H1 (cell line): ENCODE data around the gene SPTBN1. TPM values are rescaled to one million over a fixed set of nuclear protein-coding genes. Genes with fewer than 3 reads are reported as not detected.

Experiments used
- CTCF ChIA-PET: fragments of 300-600 bp; sonication (Branson Sonifier 250); formaldehyde crosslinking; loops from one replicate; lab custom pipeline; 2021; ENCODE audit not compliant: partially characterized antibody; lab: Charles Lee
- POLR2A ChIA-PET: fragments of 300-600 bp; sonication (Branson Sonifier 250); formaldehyde crosslinking; loops from one replicate; lab custom pipeline; 2021; ENCODE audit warnings: inconsistent platforms; ENCODE audit not compliant: partially characterized antibody; lab: Charles Lee
- DNase-seq, 2 experiments: peaks; one replicate each; pipeline versions ENCODE4 v3.0.0 to v3.0.0-alpha.2; 2010 to 2022; ENCODE audit warnings: low spot score in 2 of 2, low read depth in 1 of 2, mixed read lengths in 1 of 2
- FAIRE-seq: peaks from 2 replicates; lab custom pipeline; 2011; peaks lifted over from hg19 to GRCh38; lab: Jason Lieb, UNC
- H2AFZ ChIP-seq: 2 replicates; pipeline ENCODE4 v1.8.1; 2012; ENCODE audit warnings: low read length, inconsistent platforms
- H2AK5ac ChIP-seq: 2 replicates; pipeline ENCODE4 v1.6.1; 2013; ENCODE audit warnings: low read depth, low read length
- H2BK120ac ChIP-seq: replicated peaks from 2 replicates; pipeline ENCODE3; 2013; ENCODE audit warnings: low read depth, low read length, inconsistent platforms
- H2BK12ac ChIP-seq: 2 replicates; pipeline ENCODE4 v1.6.1; 2013; ENCODE audit warnings: low read depth, low read length
- H2BK15ac ChIP-seq: 2 replicates; pipeline ENCODE4 v1.6.1; 2013; ENCODE audit warnings: low read length
- H2BK20ac ChIP-seq: 2 replicates; pipeline ENCODE4 v1.6.1; 2013; ENCODE audit warnings: low read length
- H2BK5ac ChIP-seq: 2 replicates; pipeline ENCODE4 v1.6.1; 2013; ENCODE audit warnings: low read depth, low read length
- H3K14ac ChIP-seq: 2 replicates; pipeline ENCODE4 v1.6.1; 2013; ENCODE audit warnings: inconsistent platforms; ENCODE audit not compliant: insufficient read length
- H3K18ac ChIP-seq: 2 replicates; pipeline ENCODE4 v1.6.1; 2013; ENCODE audit warnings: low read length; ENCODE audit errors: extremely low read depth
- H3K23ac ChIP-seq: 2 replicates; pipeline ENCODE4 v1.6.1; 2013; ENCODE audit warnings: inconsistent platforms; ENCODE audit not compliant: insufficient read length
- H3K23me2 ChIP-seq: 2 replicates; pipeline ENCODE4 v1.6.1; 2013; ENCODE audit warnings: low read depth, low read length
- H3K27ac ChIP-seq: 2 replicates; pipeline ENCODE4 v1.6.1; 2011; ENCODE audit warnings: low read depth, low read length, inconsistent platforms
- H3K27me3 ChIP-seq, 4 experiments: replicated peaks in 1 of 4; 1 replicate in 1 of 4; 2 replicates in 3 of 4; pipeline versions ENCODE4 v1.6.1 to v1.8.1; 2011 to 2013; ENCODE audit warnings: low read length in 3 of 4, mild to moderate bottlenecking in 3 of 4, inconsistent platforms in 2 of 4, mixed read lengths in 2 of 4, moderate library complexity in 1 of 4; ENCODE audit not compliant: control insufficient read depth in 3 of 4, insufficient read depth in 3 of 4; ENCODE audit errors: extremely low read depth in 1 of 4
- H3K36me3 ChIP-seq, 4 experiments: 2 replicates each; pipeline versions ENCODE4 v1.6.1 to v1.8.1; 2011 to 2013; ENCODE audit warnings: mild to moderate bottlenecking in 4 of 4, low read length in 3 of 4, moderate library complexity in 2 of 4, control low read depth in 1 of 4, inconsistent platforms in 1 of 4; ENCODE audit not compliant: insufficient read depth in 4 of 4, control insufficient read depth in 2 of 4
- H3K4ac ChIP-seq: replicated peaks from 2 replicates; pipeline ENCODE3; 2013; ENCODE audit warnings: low read length, low read depth, mixed read lengths, inconsistent platforms; ENCODE audit not compliant: insufficient read length
- H3K4me1 ChIP-seq, 4 experiments: replicated peaks in 1 of 4; 1 replicate in 1 of 4; 2 replicates in 3 of 4; pipeline versions ENCODE4 v1.6.1 to v1.8.1; 2011 to 2013; ENCODE audit warnings: low read length in 3 of 4, inconsistent platforms in 2 of 4, mixed read lengths in 1 of 4; ENCODE audit not compliant: insufficient read depth in 4 of 4, control insufficient read depth in 3 of 4
- H3K4me2 ChIP-seq, 2 experiments: 2 replicates each; pipeline versions ENCODE4 v1.6.1 to v1.8.1; 2011 to 2013; ENCODE audit warnings: low read depth in 2 of 2, low read length in 2 of 2, control low read depth in 1 of 2, inconsistent platforms in 1 of 2, mild to moderate bottlenecking in 1 of 2; ENCODE audit not compliant: insufficient read depth in 1 of 2
- H3K4me3 ChIP-seq, 4 experiments: fragments of 200-600, 300-600 bp in 1 of 4; sonication (generic), shearing (Covaris generic), sonication (Bioruptor Twin) in 1 of 4; 2 replicates each; pipeline versions ENCODE4 v1.5.1 to v1.8.1; 2011 to 2016; ENCODE audit warnings: low read length in 4 of 4, low read depth in 3 of 4, control low read depth in 2 of 4, inconsistent platforms in 2 of 4, mild to moderate bottlenecking in 2 of 4, mixed read lengths in 1 of 4, moderate library complexity in 1 of 4; ENCODE audit not compliant: insufficient read depth in 2 of 4; ENCODE audit errors: extremely low read depth in 1 of 4
- H3K56ac ChIP-seq: replicated peaks from 2 replicates; pipeline ENCODE3; 2013; ENCODE audit warnings: low read depth, mild to moderate bottlenecking, mixed read lengths, low read length, inconsistent platforms; ENCODE audit not compliant: insufficient read length
- H3K79me1 ChIP-seq: 2 replicates; pipeline ENCODE4 v1.6.1; 2013; ENCODE audit warnings: low read depth, low read length, control low read depth
- H3K79me2 ChIP-seq, 2 experiments: 2 replicates each; pipeline versions ENCODE4 v1.6.1 to v1.8.1; 2012 to 2013; ENCODE audit warnings: low read length in 2 of 2, mild to moderate bottlenecking in 2 of 2, inconsistent platforms in 1 of 2; ENCODE audit not compliant: insufficient read depth in 2 of 2, control insufficient read depth in 1 of 2
- H3K9ac ChIP-seq, 4 experiments: replicated peaks in 1 of 4; 1 replicate in 1 of 4; 2 replicates in 3 of 4; pipeline versions ENCODE4 v1.6.1 to v1.8.1; 2011 to 2013; ENCODE audit warnings: low read depth in 3 of 4, low read length in 3 of 4, control low read depth in 2 of 4, mild to moderate bottlenecking in 2 of 4, moderate library complexity in 2 of 4, inconsistent platforms in 1 of 4; ENCODE audit errors: extremely low read depth in 1 of 4
- H3K9me3 ChIP-seq, 2 experiments: 2 replicates each; pipeline versions ENCODE4 v1.6.1 to v1.8.1; 2012 to 2013; ENCODE audit warnings: mild to moderate bottlenecking in 2 of 2, moderate library complexity in 2 of 2, control low read depth in 1 of 2, inconsistent platforms in 1 of 2, low read depth in 1 of 2, low read length in 1 of 2, mixed read lengths in 1 of 2; ENCODE audit not compliant: insufficient read depth in 2 of 2
- H4K20me1 ChIP-seq, 2 experiments: replicated peaks in 1 of 2; 2 replicates each; pipeline versions ENCODE3 to v1.8.1; 2011 to 2013; ENCODE audit warnings: inconsistent platforms in 2 of 2, low read length in 2 of 2, mild to moderate bottlenecking in 1 of 2; ENCODE audit not compliant: insufficient read depth in 2 of 2, control insufficient read depth in 1 of 2
- H4K5ac ChIP-seq: 2 replicates; pipeline ENCODE4 v1.6.1; 2013; ENCODE audit warnings: low read length, low read depth, mixed read lengths, inconsistent platforms; ENCODE audit not compliant: insufficient read length
- H4K8ac ChIP-seq: 2 replicates; pipeline ENCODE4 v1.8.0; 2013; ENCODE audit warnings: mild to moderate bottlenecking, moderate library complexity, low read length, inconsistent platforms; ENCODE audit not compliant: insufficient read depth; ENCODE audit errors: extremely low read depth
- H4K91ac ChIP-seq: replicated peaks from 2 replicates; pipeline ENCODE3; 2013; ENCODE audit warnings: low read length, mixed read lengths, inconsistent platforms; ENCODE audit not compliant: insufficient read length
- BRCA1 ChIP-seq: IDR thresholded peaks from 2 replicates; pipeline ENCODE4 v1.6.1; 2012; ENCODE audit warnings: low read depth, low read length, improper control_type of control experiment
- EP300 ChIP-seq, 2 experiments: IDR thresholded peaks; 1 replicate in 1 of 2; 2 replicates in 1 of 2; pipeline ENCODE4 v1.6.1; 2011 to 2012; ENCODE audit warnings: low read depth in 2 of 2, low read length in 2 of 2, mild to moderate bottlenecking in 2 of 2, borderline replicate concordance in 1 of 2, inconsistent platforms in 1 of 2, moderate library complexity in 1 of 2
- POU5F1 ChIP-seq: IDR thresholded peaks from 2 replicates; pipeline ENCODE4 v1.6.1; 2011; ENCODE audit warnings: low read depth, mild to moderate bottlenecking, low read length, moderate library complexity
- RAD21 ChIP-seq, 2 experiments: IDR thresholded peaks in 1 of 2; conservative IDR thresholded peaks in 1 of 2; 2 replicates each; pipeline ENCODE4 v1.6.1; 2011; ENCODE audit warnings: low read depth in 2 of 2, low read length in 2 of 2, improper control_type of control experiment in 1 of 2, inconsistent platforms in 1 of 2, mild to moderate bottlenecking in 1 of 2, moderate library complexity in 1 of 2
- SIX5 ChIP-seq: IDR thresholded peaks from 2 replicates; pipeline ENCODE4 v1.6.1; 2011; ENCODE audit warnings: mild to moderate bottlenecking, low read depth, low read length
- TBP ChIP-seq: IDR thresholded peaks from 2 replicates; pipeline ENCODE4 v1.6.1; 2011; ENCODE audit warnings: low read depth, low read length, improper control_type of control experiment
- TCF12 ChIP-seq: IDR thresholded peaks from 2 replicates; pipeline ENCODE4 v1.6.1; 2011; ENCODE audit warnings: low read depth, mild to moderate bottlenecking, low read length
- TEAD4 ChIP-seq: IDR thresholded peaks from 2 replicates; pipeline ENCODE4 v1.6.1; 2012; ENCODE audit warnings: low read depth, low read length, inconsistent platforms, mixed read lengths
- WGBS, 2 experiments: shearing (Covaris generic) in 1 of 2; methylation state at CpG; one replicate each; pipeline versions ENCODE4 v1.1.6 to v1.1.7; 2013 to 2015; ENCODE audit warnings: low lambda C conversion rate in 2 of 2, mixed read lengths in 2 of 2, inconsistent platforms in 1 of 2, low coverage in 1 of 2, missing lambda C conversion rate in 1 of 2; ENCODE audit not compliant: insufficient replicate concordance in 2 of 2, insufficient coverage in 1 of 2, insufficient read length in 1 of 2; ENCODE audit errors: extremely low coverage in 1 of 2, missing lambda C conversion rate in 1 of 2; 5-methylcytosine and 5-hydroxymethylcytosine counted together
- polyA plus RNA-seq, 7 experiments: library from polyadenylated mRNA; depleted of rRNA in 3 of 7; stranded (reverse) in 5 of 7; unstranded in 2 of 7; fragments of >200 nt in 5 of 7; fragments of 200-250 nt in 2 of 7; gene quantifications; 1 replicate in 5 of 7; 2 replicates in 1 of 7; 4 replicates in 1 of 7; pipeline versions ENCODE4 v1.2.1 to v1.2.3, GENCODE V29; 2011 to 2013; ENCODE audit warnings: missing spikeins in 2 of 7, mixed read lengths in 2 of 7
- total RNA-seq: library from RNA; stranded (reverse); fragmentation: NEBNext Ultra II Directional; extraction: Animal tissue kit (Norgen Biotek cat#: 25700); gene quantifications from 2 replicates; pipeline ENCODE4 v1.2.1, GENCODE V29; 2021

SPTBN1 gene
- total and polyA plus RNA-seq, 2 of the 8 experiments (the other 6 are each of a cell fraction or from before 2014, with no cell fraction given), result 31.8 to 180 TPM

DNA sequence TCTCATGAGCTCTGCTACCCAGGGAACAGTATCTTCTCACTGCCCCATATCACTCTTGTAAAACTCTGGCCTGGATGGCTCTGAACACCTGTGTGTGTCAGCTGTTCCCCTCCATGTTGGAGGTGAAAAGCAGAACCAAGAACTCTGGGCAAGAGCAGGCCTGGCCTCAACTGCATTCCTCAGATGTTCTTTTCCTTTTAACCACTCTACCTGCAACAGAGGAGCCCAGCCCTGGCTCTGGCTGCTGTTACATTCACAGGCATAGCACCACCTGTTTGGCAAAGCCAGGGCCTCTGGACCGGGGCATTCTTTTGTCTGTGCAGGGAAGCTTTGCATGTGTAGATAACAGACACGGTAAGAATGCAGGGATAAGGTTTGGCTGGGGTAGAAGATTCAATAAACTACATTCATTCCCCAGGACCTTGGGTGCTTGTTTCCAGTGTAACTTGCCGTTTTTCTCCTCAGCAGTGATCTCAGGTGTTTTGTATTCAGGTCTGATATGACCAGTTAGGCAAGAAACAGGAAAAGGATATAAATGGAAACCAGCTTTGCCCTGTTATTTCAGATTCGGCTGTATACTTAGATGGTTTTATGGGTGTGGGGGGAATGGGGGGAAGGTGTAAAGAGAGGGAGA is 95.1 kb downstream of the SPTBN1 start:
- Histone ChIP-seq H4K91ac (no peak overlapping the region), H3K79me2 (peaks cover 0 to 2% of the 10 kb centered on the region in 2 experiments; a peak in 1 of 4 replicates), H4K8ac (no peak overlapping the region), H3K27ac (no peak overlapping the region), H2AK5ac (no peak overlapping the region), H3K4me2 (peak overlapping the region in 1 of 2 experiments; percentile 14; a peak in 2 of 4 replicates), H4K5ac (no peak overlapping the region), H3K9ac (no peak overlapping the region), H3K79me1 (no peaks in the 10 kb centered on the region; the same call in 1 of the 2 replicates), H3K4me1 (peaks cover 2 to 8% (median 6%) of the 10 kb centered on the region in 4 experiments; a peak in 5 of 7 replicates), H2BK5ac (no peak overlapping the region), H2BK12ac (no peak overlapping the region), H3K23me2 (peaks cover 3% of the 10 kb centered on the region; the same call in 1 of the 2 replicates), H3K23ac (no peak overlapping the region), H2AFZ (no peak overlapping the region), H3K36me3 (no peaks in the 10 kb centered on the region), H3K9me3 (no peaks in the 10 kb centered on the region), H3K14ac (no peak overlapping the region), H4K20me1 (peaks cover 0 to 2% of the 10 kb centered on the region in 2 experiments), H3K18ac (no peak overlapping the region), H3K4ac (no peak overlapping the region), H2BK20ac (no peak overlapping the region), H3K56ac (no peak overlapping the region), H3K4me3 (no peak overlapping the region), H2BK15ac (no peak overlapping the region), H3K27me3 (no peaks in the 10 kb centered on the region), H2BK120ac (no peak overlapping the region)
- FAIRE-seq, result no peak
- DNase-seq, result peak in 1 of 2 experiments; percentile 57
- 52% methylated on average over 4 of the region's 4 CpGs; no CpG with 5 or more reads in 1 of the 2 experiments for WGBS, 2 experiments
- ChIA-PET CTCF (interaction anchor here (0.6 to 1.1 kb wide), 5 partner anchors 8 to 58 kb away, joined by 3 read pairs; no protein-coding TSS in a partner anchor), POLR2A (interaction anchor here (0.9 to 5.3 kb wide), 3 partner anchors 8 to 15 kb away, joined by 3 to 28 read pairs (median 5); no protein-coding TSS in a partner anchor)
- TF ChIP-seq RAD21 (IDR thresholded peaks at IDR 0.05 in 1 of 2, conservative IDR thresholded peaks at IDR 0.05 in 1 of 2; ENCODE audit: low read depth in 2 of 2, low read length in 2 of 2) (peak in 1 of 2 experiments; percentile 11; a peak in 1 of 4 replicates), EP300 (IDR thresholded peaks at IDR 0.05; ENCODE audit: borderline replicate concordance in 1 of 2, low read depth in 2 of 2, low read length in 2 of 2) (no peak), TCF12 (0 out of 2 replicates have a peak, but pooled peaks have one; percentile 32), TBP (no peak), TEAD4 (0 out of 2 replicates have a peak, but pooled peaks have one; percentile 52), BRCA1 (no peak), SIX5 (no peak), POU5F1 (no peak)
